ENCODE data around the gene POLR2L. TPM values are rescaled to one million over a fixed set of nuclear protein-coding genes. Genes with fewer than 3 reads are reported as not detected.
A peak's percentile ranks its signal among the peaks of the same experiment; 100 is the strongest.

POLR2L gene
- total RNA-seq, 1 donor from 2014 or later, result 298 TPM

DNA sequence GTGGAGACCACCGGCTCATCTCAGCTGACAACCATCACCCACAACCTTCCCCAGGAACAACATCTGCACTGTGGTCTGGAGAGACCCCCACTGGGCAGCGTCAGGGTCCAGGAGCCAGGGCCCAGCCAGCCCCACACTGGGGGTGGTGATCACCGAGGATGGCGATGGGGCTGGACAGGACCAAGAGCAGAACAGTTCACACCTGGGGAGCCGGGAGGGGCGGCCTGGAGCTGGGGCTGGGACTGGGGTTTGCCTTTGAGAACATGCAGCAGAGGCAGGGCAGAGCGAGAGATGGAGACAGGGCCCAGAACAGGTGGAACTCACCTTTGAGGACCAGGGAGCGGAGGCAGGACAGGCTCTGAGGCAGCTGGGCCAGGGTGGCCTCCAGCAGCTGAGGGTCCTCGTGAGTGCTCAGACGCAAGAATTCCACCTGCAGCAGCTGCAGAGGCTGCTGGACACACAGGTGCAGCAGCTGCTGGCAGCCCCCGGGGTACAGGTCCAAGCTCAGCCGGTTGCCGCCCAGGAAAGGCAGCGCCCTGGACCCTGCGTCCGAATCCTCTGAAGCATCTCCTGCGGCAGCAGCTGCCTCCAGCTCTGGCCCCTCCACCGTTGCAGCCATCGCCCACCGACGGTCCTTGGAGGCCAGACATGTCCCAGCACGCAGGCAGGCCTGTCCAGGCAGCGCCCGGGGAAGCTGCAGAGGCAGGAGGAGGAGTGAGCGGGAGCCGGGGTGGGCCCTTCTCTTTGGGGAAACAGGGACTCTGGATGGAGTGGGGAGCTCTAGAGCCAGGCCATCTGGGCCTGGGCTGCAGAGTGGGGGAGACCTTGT, 38.3 kb downstream of the POLR2L start:
- no peak for ATAC-seq
- DNase-seq (ENCODE audit: missing footprints), result no peak
- intact Hi-C loops (cut with DNase I), result no loop called here

DNA sequence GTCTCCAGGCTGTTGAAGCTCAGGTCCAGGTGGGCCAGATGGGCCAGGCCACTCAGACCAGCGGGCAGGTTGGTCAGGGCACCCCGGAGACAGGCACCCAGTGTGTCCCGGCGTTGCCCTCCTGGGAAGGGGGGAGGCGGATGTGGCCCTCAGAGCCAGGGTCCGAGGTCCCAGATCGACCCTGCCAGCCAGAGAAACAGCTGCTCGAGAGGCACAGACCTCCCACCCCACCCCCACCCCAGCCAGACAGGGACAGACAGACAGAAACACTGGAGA, 38.9 kb downstream of the POLR2L start:
- ATAC-seq (no peak), DNase-seq (ENCODE audit: missing footprints) (no peak)
- intact Hi-C loops (cut with DNase I), result no loop called here

DNA sequence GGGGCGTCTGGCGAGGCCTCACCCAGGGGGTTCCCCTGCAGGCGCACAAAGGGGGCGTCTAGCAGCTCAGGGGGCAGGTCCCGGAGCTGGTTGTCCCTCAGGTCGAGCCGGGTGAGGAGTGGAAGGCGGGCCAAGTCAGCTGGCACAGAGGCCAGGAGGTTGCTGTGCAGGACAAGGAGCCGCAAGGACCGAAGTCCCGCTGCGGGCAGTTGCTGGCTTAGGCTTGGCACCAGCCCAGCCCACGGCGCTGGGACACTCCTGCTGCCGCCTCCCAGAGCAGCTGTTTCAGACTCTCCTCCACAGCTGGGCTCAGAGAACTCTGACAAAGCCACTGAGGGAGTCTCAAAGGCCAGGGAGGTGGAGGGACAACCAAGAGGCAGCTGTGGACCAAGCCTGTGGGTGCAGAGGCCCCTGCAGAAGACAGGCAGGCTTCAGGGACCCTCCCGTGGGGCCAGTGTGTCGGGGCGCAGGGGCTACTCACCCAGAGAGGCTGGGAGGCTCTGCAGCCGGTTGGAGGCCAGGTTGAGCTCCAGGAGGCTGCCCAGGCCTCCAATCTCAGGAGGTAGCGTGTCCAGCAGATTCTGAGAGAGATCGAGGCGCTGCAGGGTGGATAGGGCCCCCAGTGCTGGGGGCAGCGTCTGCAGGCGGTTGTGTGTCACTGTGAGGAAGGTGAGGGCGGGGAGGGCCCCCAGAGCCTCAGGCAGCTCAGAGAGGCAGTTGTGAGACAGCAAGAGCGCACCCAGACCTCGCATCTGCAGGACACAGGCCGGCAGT, 39.4 kb downstream of the POLR2L start:
- DNase-seq (ENCODE audit: missing footprints), result no peak
- intact Hi-C loops (cut with DNase I), result no loop called here
- no peak for ATAC-seq

DNA sequence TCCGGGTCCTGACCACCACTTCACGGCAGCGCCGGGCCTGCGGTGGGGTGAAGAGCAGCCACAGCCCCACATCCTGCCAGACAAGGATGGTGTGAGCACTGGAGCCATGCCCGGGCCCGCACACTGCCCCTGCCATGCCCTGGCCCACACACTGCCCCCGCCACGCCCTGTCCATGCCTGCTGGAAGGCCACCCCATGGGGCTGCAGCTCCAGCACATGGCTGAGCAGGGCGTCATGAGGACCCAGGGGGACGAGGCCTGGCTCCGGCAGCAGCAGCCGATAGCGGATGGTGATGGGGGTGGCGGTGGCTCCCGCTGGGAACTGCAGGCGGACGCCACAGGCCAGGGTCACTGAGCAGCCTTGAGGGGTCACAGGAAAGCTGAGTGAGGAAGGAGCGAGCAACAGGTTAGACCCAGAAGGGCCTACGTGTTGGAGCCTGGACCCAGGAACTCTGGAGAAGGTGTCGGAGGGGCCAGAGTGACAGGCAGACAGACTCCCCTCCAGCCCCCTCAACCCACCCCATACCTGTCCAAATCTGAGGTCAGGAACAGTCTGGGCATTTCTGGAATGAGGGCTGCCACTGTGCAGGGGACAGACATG, 40.2 kb downstream of the POLR2L start:
- no peak for DNase-seq (ENCODE audit: missing footprints)
- ATAC-seq, result no peak
- intact Hi-C loops (cut with DNase I), result no loop called here

DNA sequence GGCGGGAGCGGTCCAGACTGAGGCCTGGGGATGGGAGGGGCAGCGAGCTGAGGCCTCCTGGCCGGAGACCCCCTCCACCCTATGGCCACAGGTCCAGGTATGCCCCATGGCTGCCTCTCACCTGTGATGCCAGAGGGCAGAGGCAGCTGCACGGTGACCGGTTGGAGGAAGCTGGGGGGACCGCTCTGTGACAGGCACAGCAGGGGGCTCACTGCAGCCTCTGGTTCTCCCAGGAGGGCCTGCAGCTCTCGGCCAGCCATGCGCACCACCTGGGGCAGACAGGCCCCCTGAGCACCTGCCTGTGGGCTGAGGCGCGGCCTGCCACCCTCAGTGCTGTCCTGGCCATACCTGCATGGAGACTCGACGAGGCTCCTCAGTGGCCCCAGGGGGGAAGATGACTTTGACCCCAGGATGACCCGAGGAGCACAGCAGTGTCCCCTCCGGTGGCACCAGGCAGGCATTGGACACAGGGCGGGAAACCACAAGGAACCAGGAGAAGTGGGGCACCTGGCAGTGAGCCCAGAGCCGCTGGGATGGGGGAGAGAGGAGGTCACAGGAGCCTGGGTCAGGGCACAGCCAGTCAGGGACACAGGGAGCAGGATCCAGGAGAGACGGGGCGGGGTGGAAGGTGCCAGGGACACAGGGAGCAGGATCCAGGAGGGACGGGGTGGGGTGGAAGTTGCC, 41.1 kb downstream of the POLR2L start:
- intact Hi-C loops (cut with DNase I), result no loop called here
- DNase-seq (ENCODE audit: missing footprints), result no peak

DNA sequence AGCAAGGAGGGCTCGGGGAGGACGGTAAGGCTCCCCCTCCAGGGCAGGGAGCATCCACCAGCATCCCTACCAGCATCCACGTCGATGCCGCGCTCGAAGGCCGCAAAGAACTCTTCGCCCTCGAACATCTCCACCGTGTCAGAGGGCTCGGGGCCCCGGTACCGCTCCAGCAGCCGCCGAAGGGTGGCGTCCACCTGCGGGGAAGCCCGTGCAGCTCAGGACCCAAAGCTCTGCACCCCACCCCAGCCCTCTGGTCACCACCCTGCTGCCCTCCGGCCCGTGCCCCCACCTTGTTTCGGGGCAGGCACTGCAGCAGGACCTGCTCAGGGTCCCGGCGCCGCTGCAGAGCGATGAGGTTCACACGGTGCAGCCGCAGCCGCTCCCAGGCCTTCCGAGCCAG, 41.9 kb downstream of the POLR2L start:
- ATAC-seq, result no peak
- intact Hi-C loops (cut with DNase I), result no loop called here
- peak; percentile 50 for DNase-seq (ENCODE audit: missing footprints)

More for the DNA sequence above, 41.1 kb downstream of the POLR2L start:
- no peak for ATAC-seq

DNA sequence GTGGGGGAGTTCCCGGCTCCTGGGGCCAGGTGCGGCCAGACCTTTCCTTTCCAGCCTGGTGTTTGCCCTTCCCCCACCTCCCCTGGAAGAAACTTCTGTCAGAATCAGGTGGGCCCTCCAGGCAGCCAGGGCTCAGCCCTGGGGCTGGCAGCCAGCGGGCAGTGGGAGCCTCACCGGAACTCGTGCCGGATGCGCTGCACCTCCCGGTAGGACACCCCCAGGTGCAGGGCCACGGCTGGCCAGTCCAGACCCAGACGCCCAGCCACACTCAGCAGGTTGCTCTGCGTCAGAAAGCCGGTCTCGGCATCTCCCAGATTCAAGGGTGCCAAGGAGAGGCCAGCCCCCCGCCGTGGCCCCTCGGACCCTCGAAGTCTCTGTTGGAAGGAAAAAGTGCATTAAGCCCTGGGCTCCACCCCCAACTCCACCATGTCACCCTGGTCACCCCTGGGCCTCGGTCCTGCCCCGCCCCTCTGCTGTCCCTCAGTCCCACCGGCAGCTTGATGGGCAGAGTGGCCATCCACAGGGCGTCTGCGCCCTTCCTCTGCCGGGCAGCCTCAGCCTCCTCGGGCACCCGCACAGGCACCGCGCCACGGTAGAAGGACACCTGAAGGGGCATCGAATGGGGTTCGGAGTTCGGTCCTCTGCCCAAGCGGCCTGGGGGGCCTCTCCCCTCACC, 42.5 kb downstream of the POLR2L start:
- intact Hi-C loops (cut with DNase I), result no loop called here
- ATAC-seq (no peak), DNase-seq (ENCODE audit: missing footprints) (no peak)

DNA sequence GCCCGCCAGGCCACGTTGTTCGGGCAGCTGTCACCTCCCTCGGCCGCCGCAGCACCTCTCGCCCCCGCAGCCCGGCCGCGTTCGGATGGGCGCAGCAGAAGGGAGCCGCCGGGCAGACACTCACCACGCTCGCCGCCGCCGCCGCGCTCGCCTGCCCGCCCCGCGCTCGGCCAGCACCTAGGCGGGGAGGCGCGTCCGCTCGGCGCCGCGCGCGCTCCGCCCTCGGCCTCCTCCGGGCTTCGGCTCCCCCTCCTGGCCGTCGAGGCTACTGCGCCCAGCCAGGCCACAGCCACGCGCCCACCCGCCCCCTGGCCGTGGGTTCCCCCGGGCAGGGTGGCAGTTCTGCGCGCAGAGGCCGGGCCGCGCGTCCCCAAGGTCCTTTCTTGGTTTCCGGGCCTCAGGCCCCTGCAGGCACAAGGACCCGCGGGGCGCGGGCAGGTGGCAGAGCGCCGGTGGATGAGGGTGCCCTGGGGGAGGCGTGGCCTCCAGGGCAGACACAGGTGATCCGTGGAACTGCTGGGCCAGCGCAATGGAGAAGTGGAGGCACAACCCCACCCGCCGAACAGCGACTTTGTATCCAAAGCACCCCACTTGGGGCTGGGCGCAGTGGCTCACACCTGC, 44.1 kb downstream of the POLR2L start, which contains the start of gene SLC25A22:
SLC25A22 (minus strand) TSS at position 189 of the 621 bp plus-strand sequence. CDS start 3,275 bp downstream, outside the sequence.
- intact Hi-C loops (cut with DNase I), result no loop called here
- peak; percentile 73 for ATAC-seq
- DNase-seq (ENCODE audit: missing footprints), result peak; percentile 89

DNA sequence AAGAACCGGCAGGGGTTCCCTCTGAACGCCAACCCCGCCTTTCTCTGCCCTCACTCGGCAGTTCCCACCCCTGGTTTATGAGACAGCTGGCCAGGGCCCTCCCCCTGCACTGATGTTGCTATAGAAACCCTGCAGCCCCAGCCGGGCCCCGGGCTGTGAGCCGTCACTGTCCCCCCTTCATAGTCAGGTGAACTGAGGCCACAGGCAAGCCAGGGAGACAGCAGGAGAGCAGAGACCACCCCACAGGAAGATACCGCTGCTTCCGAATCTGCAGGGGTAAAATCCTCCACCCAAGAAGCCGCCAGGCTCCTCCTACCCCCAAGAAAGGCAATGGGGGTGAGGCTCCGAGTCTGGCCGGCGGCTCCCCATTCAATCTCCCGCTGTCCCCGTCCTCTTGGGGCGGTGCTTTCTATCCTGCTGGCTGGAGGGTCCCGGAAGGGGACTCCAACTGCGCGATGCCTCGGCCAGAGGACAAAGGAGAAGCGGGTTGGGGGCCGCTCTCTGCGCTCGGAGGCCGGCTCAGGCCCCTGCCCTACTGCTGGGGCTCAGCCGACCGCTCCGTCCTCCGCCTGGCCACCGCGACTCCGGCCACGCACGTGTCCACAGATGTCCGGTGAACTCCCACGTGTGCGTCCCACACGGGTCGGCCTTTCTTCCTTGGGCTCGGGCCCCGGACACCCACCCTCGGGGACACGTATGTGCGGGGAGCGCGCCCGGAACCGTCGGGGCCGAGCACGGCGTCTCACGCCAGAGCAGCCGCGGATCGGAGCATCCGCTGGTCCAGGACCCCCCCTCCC, 44.8 kb downstream of the POLR2L start:
- DNase-seq (ENCODE audit: missing footprints), result peak; percentile 79
- intact Hi-C loops (cut with DNase I), result no loop called here
- peak; percentile 50 for ATAC-seq

DNA sequence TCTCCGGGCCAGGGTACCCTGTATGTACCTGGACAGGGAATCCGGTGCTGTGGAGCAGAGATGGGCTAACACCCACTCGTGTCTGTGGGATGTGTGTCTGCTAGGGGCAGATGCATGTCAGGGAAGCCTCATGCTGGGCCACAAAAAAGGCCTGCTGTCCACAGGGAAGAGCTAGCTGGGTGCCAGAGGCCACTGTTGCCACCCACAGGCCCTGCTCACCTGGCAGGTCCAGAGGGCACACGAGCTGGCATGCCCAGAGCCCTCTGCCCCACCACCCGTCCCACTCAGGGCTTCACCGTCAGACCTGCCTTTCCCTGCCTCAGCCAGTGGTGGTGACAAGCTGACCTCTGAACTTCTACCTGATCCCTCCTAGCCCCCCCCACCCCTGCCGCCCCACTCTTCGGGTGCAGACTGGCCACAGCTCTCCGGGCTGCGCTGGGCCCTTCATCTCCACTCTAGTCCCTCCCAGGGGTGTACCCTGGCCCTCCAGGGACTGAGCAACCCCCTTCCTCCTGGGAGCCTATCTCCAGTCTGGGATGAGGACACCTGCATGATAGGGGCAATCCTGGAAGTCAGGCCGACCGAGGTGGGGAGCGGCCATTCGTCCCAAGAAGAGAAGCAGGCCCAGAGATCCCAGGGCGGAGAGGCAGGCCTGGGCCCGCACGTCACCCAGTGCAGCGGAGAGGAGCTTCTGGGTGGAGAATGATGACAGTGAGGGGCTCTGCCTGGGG, 45.6 kb downstream of the POLR2L start:
- DNase-seq (ENCODE audit: missing footprints), result no peak
- intact Hi-C loops (cut with DNase I), result no loop called here
- ATAC-seq, result no peak

DNA sequence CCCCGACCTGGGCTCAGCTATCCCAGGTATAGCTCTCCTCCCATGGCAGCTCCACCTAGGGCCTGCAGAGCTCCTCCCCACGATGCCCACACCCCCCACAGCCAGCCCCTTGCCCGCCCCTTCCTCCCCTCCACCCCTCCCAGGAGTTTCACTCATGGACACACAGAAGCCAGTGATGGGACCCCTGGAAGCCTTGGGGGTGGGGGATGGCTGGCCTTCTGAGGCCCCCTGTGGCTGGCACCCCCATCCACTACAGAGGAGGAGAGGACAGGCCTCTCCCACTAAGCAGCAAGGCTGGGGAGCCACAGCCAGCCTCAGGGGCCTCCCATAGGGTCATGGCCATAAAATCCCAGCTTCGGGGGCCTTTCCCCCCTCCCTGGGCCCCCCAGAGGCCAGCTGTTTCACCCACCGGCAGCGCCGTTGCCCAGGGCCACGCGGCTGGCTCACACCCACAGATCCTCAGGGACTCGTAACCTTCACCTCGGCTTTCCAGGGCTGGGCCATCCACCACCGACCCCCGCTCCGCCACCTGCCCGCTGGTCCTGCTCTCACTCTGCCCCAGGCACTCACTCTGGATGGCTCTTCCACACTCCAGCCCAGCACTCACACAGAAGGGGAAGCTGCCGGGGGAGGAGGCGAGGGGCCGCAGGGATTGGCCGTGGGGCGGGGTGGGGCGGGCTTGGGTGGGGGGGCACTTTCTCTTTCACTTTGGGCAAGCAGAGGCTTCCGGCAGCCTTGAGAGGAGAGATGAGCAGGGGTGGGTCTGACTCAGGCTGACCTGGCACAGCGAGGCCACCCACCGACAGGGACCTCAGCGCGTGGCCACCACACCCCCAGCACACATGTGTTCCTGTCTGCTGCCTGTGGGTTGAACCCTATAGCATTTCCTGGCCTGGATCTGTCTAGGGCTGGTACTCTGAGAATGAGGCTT, 46.4 kb downstream of the POLR2L start:
- ATAC-seq (peak; percentile 48), DNase-seq (ENCODE audit: missing footprints) (peak; percentile 91)
- intact Hi-C loops (cut with DNase I), result no loop called here

DNA sequence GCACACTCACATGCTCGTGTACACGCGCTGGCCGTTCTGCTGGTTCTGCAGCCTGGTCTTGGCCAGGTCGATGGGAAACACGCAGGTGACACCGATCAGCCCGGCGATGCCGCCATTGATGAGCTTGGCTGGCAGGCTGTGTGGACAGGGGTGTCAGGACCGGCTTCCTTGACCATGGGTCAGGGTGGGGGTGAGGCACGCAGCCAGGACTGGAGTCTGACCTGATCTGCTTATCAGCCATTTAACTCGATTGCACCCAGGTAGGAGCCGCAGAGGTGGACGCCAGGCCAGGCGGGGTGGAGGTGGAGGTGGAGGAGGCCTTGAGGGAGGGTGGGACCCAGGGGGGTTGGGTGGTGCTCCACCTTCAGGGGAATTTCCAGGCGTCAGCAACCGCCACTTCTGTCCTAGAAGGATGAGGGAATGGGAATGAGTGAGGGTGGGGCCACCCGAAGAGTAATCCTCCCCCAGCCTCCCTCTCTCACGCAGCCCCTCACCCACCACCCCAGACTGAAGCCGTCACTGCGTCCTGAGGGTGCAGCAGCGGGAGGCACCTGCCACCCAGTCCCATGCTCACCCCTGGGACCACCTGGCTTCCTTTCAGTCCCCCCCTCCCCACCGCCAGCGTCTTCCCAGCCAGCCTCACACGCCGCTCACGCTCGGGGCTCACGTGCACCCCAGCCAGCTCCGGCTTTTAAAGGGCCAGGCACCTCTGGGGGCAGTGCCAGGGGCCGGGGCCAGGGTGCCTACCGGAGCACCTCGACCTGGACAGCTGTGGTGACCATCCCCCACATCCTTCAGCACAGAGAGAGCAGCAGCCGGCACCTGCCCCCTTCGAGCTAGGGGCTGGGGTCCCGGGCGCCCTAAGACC, 47.3 kb downstream of the POLR2L start:
- DNase-seq (ENCODE audit: missing footprints), result no peak
- intact Hi-C loops (cut with DNase I), result no loop called here

DNA sequence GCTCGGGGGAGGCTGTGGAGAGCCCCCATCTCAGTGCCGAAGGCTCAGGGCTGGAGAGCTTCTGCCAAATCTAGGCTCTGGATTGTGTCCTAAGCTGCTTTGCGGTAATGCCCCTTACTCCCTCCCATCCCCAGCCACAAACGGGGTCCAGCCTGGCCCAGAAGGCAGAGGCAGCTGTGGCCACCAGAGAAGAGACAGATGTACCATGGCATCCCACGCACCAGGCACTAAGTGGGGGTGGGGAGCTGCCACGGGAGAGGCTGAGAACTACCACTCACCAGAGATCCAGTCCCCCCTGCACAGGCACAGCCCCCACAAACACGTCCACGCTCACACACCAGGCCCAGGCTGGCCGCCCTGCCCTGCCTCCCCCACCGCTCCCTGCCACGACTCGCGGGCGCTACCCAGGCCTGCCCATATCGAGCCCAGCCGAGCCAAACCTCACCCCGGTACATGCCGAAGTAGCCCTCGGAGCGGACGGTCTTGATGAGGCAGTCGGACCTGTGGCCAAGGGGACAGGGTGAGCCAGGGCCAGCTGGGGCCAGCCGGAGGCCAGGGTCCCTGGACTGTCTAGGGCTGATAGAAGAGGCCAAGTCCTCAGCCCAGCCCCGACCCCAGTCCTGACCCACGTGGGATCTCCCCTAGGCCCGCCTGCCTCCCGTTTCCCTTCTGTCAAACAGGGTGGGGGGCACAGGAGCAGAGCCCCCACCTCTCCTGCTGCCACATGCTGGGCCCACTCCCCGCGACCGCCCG, 48.1 kb downstream of the POLR2L start:
- intact Hi-C loops (cut with DNase I), result no loop called here
- DNase-seq (ENCODE audit: missing footprints), result no peak
- ATAC-seq, result no peak

More for the DNA sequence above, 47.3 kb downstream of the POLR2L start:
- ATAC-seq, result no peak

DNA sequence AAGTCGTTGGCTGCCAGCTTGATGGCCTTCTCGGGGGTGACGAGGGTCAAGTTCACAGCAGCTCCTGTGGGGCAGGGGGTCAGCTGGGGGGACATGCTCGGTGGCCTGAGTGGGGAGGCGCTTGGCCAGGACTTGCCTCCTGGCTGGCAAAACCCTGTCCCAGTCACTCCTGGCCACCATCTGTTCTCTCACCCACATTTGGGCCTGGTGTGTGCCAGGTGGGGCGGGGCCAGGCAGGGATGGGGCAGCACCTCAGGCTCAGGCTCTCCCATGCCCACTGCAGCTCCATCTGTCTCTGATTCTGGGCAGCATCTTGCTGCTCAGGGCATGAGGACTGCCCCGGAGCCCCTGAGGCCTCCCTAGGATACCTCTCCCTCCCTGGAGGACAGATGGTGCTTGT, 48.8 kb downstream of the POLR2L start:
- DNase-seq (ENCODE audit: missing footprints) (no peak), ATAC-seq (no peak)

More for the DNA sequence above, 48.8 kb downstream of the POLR2L start:
- intact Hi-C loops (cut with DNase I), result no loop called here
